Measurements from ENCODE around the gene TECPR1. TPM values are rescaled to one million over a fixed set of nuclear protein-coding genes. Genes with fewer than 3 reads are reported as not detected.

Gene TECPR1
- total RNA-seq, 1 donor from 2014 or later: 174 TPM

GRCh38 chr7:98286701-98287485, 34.9 kb upstream of the TECPR1 start:
- H3K27ac Mint-ChIP-seq (ENCODE audit: unreplicated experiment): peak overlapping the region; percentile 66
- no peaks in the 10 kb centered on the region for H3K36me3 Mint-ChIP-seq (ENCODE audit: unreplicated experiment)
- peaks cover 17% of the 10 kb centered on the region for H3K27me3 Mint-ChIP-seq (ENCODE audit: unreplicated experiment)
- peak overlapping the region; percentile 82 for H3K4me3 Mint-ChIP-seq (ENCODE audit: unreplicated experiment)
- no peak for DNase-seq
- peaks cover 8% of the 10 kb centered on the region for H3K9me3 Mint-ChIP-seq (ENCODE audit: unreplicated experiment)
- H3K4me1 Mint-ChIP-seq (ENCODE audit: low read depth, unreplicated experiment): peaks cover 33% of the 10 kb centered on the region
- TF ChIP-seq CTCF (IDR thresholded peaks at IDR 0.05; ENCODE audit: partially characterized antibody, unreplicated experiment): peak; percentile 9

- Mint-ChIP-seq H3K9me3 (ENCODE audit: unreplicated experiment) (peaks cover 7% of the 10 kb centered on the region), H3K4me1 (ENCODE audit: low read depth, unreplicated experiment) (peaks cover 30% of the 10 kb centered on the region), H3K4me3 (ENCODE audit: unreplicated experiment) (peak overlapping the region; percentile 82), H3K36me3 (ENCODE audit: unreplicated experiment) (no peaks in the 10 kb centered on the region), H3K27me3 (ENCODE audit: unreplicated experiment) (peaks cover 17% of the 10 kb centered on the region), H3K27ac (ENCODE audit: unreplicated experiment) (no peak overlapping the region)
- no peak for DNase-seq
- TF ChIP-seq CTCF (IDR thresholded peaks at IDR 0.05; ENCODE audit: partially characterized antibody, unreplicated experiment): no peak
Observed at GRCh38 chr7:98286093-98286539, 34.1 kb upstream of the TECPR1 start.

GRCh38 chr7:98285157-98286092, 33.4 kb upstream of the TECPR1 start:
- H3K36me3 Mint-ChIP-seq (ENCODE audit: unreplicated experiment): no peaks in the 10 kb centered on the region
- DNase-seq: no peak
- no peak for TF ChIP-seq CTCF (IDR thresholded peaks at IDR 0.05; ENCODE audit: partially characterized antibody, unreplicated experiment)
- H3K27me3 Mint-ChIP-seq (ENCODE audit: unreplicated experiment): peaks cover 19% of the 10 kb centered on the region
- H3K27ac Mint-ChIP-seq (ENCODE audit: unreplicated experiment): peak overlapping the region; percentile 38
- peak overlapping the region; percentile 68 for H3K4me3 Mint-ChIP-seq (ENCODE audit: unreplicated experiment)
- H3K9me3 Mint-ChIP-seq (ENCODE audit: unreplicated experiment): peaks cover 9% of the 10 kb centered on the region
- peaks cover 30% of the 10 kb centered on the region for H3K4me1 Mint-ChIP-seq (ENCODE audit: low read depth, unreplicated experiment)

- Mint-ChIP-seq H3K9me3 (ENCODE audit: unreplicated experiment) (peaks cover 9% of the 10 kb centered on the region), H3K27ac (ENCODE audit: unreplicated experiment) (peak overlapping the region; percentile 38), H3K4me3 (ENCODE audit: unreplicated experiment) (peak overlapping the region; percentile 96), H3K4me1 (ENCODE audit: low read depth, unreplicated experiment) (peaks cover 27% of the 10 kb centered on the region), H3K27me3 (ENCODE audit: unreplicated experiment) (peaks cover 21% of the 10 kb centered on the region), H3K36me3 (ENCODE audit: unreplicated experiment) (no peaks in the 10 kb centered on the region)
- no peak for TF ChIP-seq CTCF (IDR thresholded peaks at IDR 0.05; ENCODE audit: partially characterized antibody, unreplicated experiment)
- DNase-seq: no peak
Observed at GRCh38 chr7:98284335-98285036, 32.5 kb upstream of the TECPR1 start.

All from glutamatergic neuron (in vitro differentiated cells).